ENCODE measurements around the gene KLF16.

KLF16 gene

DNA sequence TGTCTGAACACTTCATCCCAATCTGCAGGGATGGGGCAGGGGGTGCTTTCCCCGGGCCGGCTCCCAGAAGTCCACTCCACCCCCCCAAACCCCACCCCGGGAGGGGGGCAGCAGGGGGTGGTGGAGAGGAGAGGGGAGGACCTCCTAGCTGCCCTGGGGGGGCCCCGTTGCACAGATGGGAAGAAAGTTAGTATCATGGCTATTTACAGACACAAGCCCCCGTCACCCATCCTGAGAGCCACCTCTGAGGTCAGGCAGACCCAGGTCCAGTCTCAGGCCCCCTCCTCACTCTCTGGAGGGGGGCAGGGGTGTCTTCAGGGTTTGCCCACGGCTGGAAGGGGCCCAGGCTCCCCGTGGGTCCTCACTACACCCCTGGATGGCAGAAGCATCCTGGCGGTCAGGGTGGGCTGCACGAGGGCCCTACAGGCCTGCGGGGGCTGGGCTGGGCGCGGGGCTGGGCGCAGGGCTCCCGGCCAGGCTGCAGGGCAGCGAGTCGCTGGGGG, 9.3 kb downstream of the KLF16 start:
- DNase-seq: no peak

DNA sequence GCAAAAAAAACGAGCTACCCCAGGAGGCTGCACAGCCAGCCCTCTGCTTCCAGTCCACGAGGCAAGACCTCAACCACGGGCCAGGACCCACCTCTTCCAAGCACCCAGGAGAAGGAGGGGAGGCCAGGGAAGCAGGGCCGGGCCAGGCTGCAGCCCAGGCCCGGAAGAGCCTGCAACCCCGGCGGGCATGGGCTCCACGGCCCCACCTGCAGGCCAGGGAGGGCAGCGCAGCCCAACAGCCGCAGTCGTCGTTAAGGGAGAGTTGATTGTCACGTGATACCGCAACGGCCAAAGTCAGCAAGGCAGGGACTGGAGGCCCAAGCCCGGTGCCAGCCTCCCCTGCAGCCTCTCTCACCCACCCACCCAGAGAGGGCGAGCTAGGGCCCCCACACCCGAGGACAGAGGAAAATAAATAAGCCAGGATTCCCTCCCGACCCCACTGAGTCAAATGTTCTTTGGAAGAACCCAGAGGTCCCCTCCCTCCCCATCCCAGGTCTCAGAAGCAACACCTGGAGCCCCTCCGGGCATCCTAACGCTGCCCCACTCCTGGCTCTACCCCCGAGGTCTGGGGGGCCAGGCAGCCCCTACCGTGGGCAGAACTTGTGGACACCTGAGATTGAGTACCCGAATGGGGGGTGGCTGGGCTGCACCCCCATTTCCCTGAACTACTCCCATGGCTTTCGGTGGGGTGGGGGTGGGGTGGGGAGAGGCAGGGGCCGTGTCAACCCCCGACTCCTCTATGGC, 9.9 kb downstream of the KLF16 start:
- peak; percentile 75 for DNase-seq

DNA sequence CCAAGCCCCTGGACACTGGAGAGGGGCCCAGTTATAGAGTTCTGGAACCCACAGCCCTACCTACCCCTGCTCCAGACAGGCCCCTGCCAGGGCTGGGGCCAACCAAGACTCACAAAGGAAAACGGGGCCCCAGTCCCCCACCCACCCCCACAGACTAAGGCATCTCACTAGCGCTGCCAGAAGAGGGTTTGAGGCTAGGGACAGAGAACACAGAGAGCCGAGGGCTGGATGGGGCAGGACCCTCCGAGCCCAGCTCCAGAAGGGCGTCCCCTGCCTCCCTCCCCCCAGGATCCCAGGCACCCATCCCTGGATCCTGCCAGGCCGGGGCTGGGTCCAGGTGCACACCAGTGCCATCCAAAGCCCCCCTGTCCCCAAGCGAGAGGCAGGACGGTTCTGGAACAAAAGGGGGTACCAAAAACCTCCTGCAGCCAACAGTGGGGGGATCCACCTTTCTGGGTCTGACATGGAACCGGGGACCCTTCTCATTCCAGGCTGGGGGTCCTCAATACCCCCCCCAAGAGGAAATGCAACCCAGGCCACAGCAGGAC, 10.7 kb downstream of the KLF16 start:
- DNase-seq: no peak

DNA sequence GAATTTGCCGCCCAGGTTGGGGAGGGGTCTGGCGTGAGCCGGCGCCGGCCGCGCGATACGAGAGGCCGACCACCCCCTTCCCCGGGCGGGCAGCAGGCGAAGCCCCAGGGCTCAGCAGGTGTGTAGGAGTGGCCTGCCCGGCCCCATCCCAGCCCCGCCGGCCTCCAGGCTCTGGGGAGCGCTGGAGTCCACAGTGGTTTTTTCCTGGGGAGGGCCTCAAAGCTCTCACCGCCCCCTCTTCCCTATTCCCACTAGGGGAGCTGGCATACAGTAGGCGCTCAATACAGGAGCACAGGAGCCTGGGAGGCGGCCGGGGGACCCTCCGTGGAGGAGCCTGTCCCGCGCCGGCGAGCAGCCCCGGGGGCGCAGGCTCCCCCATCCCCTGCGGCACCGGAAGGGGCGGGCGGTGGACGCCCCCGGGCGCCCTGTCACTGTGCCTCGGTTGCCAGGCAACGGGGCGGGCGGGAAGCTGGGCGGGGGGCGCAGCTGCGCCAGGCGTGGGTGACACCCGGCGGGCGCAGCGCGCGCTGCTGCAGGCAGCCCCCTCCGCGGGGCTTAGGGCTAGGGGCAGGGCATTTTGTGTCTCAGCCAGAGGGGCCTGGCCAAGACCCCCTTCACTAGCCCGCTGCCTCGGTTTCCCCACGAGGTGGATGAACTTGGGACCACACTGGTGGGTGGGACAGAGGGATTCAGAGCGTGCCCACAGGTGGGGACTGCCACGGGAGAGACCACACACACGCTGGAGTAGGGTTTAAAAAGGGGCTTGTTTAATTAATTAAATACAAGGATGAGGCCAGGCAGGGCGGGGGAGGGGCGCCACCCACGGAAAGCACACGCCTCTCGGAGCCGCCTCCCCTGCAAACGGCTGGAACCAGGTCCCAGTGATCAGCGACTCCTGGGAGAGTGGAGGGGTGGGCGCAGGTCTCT, 11.5 kb downstream of the KLF16 start:
- no peak for DNase-seq

DNA sequence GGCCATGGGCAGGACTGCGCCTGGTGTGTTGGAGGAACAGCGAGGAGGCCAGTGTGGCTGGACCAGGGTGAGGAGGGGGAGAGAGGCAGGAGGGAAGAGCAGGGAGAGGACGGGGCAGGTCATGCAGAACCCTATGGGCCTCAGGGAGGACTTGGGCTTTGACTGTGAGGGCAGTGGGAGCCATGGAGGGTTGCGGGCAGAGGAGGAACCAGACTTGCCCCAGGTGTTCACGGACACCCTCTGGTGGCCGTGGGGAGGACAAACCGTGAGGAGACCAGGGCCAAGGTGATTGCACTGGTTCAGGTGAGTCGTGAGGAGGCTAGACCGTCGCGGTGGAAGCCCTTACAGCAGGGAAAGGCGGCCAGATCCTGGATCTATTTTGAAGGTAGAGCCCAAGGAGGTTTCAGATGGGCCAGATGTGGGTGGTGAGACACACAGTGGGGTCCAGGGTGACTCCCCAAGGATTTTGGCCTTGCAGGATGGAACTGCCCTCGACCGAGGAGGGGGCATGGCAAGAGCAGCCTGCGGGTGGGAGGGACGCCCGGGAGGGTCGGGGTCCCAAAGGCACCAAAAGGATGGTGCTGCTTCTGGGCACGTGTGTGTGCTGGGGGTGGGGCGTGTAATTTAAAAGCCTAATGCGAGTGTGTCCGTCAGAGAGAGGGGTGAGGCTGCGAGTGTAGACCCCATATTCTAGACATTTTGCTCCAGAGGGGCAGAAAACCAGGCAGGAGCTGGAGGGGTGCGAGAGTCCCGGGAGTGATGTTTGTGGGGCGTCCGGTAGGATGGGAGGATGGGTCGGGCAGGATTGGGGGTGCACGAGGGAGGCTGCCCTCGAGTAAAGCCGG, 12.3 kb downstream of the KLF16 start:
- DNase-seq: no peak

DNA sequence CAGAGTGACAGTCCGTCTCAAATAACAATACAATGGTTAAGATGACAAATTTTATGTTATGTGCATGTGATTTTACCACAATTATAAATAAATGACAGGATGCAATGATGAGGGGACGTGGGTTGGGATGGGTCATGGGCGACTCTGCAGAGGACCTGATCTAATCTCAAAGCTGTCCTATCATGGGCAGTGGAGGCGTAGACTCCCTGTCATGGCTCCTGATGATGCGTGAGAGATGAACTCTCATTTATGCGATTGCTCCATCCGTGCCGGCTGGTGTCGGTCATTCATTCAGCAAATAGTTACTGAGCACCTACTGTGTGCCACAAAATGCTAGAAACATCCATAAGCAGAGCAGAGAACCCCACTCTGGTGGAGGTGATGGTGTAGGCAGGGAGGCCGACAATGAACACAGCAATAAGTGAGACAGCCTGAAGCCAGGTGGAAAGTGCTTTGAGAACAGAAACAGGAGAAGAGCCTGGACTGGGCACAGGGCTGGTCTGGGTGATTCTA, 13.4 kb downstream of the KLF16 start:
- DNase-seq: no peak

DNA sequence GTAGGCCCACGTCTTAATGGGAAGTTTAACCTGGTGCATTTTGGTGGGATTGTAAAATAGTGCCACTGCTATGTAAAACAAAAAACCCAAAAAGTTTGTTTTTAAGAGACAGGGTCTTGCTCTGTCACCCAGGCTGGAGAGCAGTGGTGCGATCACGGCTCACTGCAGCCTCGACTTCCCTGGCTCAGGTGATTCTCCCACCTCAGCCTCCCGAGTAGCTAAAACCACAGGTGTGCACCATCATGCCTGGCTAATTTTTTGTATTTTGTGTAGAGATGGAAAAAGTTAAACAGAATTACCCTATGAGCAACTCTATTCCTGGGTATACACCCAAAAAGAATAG, 14.3 kb downstream of the KLF16 start:
- no peak for DNase-seq

DNA sequence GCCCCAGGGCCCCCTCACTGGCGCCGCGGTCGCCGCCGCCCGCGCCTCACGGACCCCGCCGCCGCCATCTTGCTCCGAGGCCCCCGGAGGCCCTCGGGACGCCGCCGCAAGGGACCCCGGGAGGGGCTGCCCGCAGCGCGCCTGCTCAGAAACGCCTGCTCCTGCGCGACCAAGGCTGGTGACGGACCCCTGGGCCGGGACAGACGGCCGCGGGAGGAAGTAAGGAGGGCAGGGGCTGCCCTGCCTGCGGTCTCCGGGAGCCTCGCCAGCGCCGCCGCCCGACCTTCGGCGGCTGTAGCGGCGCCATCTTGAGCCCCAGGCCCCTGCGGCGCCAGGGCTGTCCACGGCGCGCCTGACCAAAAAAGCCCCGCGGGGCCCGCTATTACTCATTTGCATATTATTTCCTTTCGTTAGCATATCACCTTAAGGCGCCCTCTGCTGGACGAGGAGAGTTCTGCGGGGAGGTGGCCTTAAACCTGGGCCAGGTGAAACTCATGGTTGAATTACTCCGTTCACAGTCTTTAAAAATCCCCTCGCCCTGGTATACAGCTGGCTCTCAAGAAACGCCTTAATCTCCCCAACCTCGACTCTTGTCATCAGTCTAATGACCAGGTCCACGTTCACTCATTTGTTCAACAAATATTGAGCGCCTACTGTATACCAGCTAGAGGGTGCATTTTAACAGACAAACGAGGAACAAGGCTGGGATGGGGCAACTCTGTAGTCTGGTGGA, 14.8 kb downstream of the KLF16 start, which contains the start of gene REXO1:
Gene REXO1 (minus strand): TSS at position 85 of the 733 bp plus-strand sequence. CDS start 125 bp downstream, outside the sequence.
- DNase-seq: peak; percentile 94

DNA sequence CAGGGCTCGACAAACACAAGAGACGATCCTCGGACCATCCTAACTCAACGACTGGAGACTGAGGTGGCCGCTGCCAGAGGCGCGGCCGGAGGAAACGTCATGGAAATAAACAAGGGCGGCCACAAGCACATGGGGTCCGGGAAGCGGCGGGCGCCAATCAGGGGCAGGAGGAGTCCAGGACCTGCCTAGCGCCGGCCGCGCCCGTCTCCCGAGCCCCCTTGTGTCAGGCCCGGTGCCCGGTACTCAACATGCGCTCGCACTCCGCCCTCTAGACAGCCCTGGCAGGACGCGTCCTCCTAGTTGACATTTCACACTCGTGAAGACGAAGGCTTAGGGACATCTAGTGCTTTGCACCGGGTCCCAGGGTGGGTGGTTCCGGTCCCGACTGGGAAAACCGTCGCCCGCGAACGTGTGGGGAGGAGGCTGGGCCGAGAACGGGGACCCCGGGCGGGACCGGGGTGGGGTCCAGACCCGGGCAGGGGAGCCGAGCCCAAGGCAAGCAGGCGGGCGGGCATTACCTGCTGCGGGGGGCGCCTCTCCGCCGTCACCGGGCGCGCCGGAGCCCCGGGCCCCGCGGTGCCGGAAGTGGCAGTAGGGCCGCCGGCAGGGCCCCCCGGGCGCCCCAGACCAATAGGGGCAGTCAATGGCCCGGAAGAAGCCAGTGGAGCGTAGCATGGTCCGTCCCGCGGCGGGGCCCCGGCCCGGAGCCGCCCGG, 15.5 kb downstream of the KLF16 start:
- DNase-seq: peak; percentile 5

DNA sequence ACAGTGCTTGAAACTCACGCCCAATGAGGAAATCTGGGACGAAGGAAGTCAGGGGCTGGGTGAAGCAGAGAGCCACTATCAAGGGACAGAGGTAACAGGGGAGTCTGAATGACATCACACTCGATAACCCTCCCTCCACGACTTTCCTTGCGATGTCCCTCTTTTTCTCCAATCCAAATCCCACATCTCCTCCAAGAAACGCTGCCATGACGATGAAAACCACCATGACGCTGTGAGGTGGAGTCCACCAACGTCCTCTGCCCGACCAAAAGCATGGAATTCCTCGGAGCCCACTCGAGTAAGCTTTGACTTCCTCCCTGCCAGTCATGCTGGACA, 16.1 kb downstream of the KLF16 start:
- no peak for DNase-seq

DNA sequence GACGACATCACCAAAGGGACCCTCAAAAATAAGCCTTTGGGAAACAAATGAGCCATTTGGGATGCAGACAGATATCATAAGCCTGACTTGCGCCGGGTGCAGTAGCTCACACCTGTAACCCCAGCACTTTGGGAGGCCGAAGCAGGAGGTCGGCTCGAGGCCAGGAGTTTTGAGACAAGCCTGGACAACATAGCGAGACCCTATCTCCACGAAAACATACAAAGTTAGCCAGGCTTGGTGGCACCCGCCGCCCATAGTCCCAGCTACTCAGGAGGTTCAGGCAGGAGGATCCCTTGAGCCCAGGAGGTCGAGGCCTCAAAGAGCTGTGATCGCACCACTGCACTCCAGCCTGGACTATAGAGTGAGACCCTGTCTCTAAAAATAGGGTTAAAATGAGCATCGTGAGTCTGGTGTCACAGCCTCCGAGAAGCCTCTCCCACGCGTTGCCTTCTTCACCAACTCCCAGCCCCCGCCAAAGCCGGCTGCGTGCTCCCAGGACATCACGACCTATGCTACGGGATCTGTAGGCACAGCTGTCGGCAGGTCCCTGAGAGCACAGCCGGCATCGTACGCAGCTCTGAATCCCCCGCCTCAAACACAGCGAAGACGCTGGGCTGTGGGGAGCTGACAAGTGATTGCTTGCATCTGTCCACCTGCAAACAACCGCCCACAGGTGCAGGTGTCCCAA, 16.7 kb downstream of the KLF16 start:
- no peak for DNase-seq

DNA sequence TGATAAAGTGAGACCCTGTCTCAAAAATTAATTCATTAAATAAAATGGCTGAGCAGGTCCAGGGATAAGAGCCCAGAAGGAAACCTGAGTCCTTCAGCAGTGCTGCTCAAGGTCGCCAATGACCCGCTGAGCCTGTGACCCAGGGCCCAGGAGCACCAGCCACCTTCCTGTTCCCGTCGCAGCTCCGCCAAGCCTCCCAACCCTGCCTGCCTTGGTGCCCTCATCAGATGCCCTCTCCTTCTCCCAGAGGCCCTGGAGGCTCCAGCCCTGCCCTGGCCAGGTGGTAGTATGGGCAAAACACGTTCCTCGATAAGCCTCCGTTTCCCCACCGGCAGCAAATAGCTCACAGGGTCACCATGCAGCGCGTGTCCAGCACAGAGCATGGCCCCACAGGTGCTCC, 17.7 kb downstream of the KLF16 start:
- no peak for DNase-seq

DNA sequence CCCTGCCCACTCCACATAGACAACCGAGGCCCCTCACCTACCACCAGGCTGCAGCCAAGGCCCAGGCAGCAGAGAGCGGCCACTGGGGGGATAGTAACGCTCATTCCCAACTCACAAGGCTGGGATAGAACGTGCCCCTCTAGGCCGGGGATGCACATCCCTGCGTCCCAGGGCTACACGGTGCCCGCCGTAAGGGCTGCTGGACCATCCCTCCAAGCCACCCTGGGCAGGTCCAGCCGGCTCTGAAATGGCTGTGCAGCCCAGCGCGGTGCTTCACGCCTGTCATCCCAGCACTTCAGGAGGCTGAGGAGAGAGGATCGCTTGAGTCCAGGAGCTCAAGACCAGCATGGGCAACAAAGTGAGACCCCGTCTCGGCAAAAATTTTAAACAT, 18.3 kb downstream of the KLF16 start:
- no peak for DNase-seq

DNA sequence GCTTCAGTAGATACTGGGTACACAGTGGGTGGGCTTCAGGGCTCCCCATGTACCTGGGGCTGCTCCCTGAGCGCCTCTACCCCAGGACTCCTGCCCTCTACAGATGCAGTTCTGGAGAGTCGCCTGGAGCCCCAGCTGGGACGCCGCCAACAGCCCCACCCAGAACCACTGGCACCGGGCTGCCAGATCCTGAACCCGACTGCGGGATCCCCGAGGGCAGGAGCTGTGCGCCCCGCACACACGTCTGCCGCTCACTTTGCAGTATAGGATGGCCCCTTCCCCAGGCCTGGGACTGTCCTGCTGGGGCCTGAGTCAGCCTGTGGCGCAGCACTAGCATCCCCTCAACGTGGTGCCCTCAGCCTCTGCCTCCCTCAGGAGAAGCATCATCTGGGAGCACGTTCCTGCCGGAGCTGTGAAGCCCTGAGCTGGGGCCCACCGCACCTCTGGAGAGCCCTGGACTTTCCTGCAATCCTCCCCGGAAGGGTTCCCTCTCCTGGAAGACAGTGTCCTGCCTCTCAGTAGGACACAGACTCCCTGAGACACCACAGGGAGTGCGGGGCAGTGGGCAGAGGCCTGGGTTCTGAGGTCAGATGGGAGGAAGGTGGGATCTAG, 18.8 kb downstream of the KLF16 start:
- no peak for DNase-seq

DNA sequence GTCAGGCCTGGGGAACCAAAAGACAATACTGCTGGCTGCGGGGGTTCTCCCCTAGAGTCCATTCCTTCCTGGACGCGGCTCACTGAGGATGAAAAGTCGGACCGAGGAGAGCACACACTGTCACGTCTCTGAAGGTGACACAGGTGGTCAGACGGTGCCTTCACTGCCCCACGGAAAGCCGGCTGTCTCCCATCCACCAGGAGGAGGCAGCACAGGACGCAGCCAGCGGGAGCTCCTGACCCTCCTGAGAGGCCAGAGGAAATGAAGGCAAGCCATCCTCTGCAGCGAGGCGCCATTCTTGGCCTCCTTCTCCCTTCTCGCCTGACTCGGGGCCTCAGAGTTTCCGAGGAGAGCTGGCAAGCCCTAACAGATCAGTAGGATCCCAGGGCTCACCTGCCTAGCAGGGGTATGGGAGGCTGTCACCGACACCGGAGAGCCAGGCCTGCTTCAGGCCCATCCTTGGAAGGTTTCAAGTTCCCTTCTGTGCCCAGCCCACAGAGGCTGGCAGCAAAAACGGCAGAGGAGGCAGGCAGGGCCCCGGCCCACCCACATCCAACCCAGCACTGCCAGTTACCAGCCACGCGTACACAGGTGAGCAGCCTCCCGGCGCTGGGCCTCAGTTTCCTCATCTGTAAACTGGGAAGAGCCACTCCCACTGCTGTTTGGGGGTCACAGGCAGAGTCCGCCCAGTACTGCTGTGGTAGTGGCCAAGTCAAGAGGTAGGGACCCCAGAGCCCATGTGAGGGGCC, 19.6 kb downstream of the KLF16 start:
- DNase-seq: no peak

DNA sequence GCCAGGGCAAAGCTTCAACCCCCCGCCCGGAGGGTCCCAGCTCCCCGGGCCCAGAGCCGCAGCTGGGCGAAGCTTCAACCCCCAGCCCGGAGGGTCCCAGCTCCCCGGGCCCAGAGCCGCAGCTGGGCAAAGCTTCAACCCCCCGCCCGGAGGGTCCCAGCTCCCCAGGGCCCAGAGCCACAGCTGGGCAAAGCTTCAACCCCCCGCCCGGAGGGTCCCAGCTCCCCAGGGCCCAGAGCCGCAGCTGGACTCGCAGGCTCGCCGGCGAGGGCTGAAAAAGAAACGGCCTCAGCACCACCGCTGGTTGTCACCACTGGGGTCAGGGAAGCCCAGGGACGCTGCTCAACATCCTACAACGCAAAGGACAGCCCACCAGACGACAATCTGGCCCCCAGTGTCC, 20.3 kb downstream of the KLF16 start:
- no peak for DNase-seq

DNA sequence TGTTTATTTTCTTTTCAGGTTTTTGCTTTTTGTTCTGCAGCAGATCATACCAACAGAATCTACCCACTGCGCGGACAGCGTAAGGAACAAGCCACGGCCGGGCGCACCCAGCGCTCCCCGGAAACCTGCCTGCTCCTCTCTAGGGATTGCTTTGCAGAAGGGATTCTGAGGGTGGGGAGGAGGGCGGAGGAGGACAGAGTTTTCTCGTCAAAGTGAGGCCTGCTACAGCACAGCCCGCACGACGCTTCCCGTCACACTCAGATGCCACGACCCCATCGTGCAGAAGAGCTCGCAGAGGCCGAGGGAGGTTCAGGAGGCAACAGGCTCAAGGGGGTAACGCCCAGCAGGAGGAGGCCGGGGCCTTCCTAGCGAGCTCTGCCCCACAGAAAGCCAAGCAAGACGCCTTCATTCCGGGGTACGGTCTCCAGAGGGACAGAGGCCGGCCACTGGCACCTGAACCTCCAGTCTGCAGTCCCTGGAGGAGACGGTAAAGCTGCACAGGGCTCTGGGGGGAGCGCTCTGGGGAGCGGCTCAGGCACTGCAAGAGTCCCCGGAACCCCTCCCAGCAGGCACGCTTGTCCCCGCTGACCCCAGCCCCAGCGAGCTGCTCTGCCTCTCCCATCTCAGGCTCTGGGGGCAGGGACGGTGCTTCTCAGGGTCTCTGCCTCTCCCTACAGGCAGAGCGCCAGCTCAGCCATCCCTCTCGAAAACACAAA, 22.0 kb downstream of the KLF16 start:
- DNase-seq: no peak

DNA sequence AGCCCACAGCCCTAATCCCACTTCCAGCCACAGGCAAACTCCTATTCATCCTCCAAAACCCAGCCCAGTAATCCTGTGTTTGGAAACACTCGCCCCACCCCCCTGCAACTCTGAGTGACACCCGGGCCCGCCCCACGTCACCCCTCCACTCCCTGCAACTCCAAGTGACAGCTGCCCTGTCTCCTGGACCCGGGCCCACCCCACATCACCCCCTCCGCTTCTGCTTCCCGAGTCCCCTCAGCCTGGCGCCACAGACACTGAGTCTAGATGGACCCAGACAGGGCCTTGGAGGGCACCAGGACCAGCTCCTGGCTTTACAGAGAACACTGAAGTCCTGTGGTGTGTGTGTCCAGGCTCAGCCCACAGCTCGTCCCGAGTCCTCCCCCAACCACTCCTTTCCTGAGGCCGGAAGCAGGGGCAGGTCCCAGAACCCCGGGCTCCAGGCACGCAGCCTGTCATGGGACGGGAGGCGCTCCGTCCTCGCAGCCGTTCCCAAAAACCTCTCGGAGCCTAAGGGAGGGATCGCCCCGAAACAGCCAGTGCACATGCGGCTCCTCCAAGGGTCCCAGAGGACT, 22.8 kb downstream of the KLF16 start:
- no peak for DNase-seq
